ENCODE measurements around the gene MB. TPM values are rescaled to one million over a fixed set of nuclear protein-coding genes. Genes with fewer than 3 reads are reported as not detected.

Gene MB
- total RNA-seq, 3 donors from 2014 or later = 0.48 to 13.1 (median 10.0) TPM

DNA sequence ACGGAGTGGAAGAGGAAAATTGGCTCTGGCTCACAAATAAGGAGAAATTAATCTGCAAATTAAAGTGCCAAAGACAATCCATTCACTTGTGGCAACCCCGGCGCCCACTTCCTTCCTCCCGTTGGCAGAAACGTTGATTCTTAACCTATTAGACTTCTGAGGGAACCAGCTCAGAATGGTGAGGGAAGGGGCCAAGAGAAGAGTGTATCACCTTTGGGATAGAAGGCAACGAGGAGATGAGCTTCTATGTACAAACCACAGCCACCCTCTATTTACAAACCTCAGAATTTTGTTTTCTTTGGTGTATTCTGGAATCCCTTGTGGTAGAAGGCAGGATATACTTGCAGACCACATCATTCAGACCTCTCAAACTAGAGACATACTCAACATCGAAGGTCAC is 1.1 kb downstream of the MB start:
- H3K4me1 ChIP-seq = no peaks in the 10 kb centered on the region
- H3K36me3 ChIP-seq = no peaks in the 10 kb centered on the region
- intact Hi-C loops (cut with DNase I; ENCODE audit: low total_unique reads) = loop anchor here (10.0 kb wide), 1 partner anchor 499 kb away; no protein-coding TSS in a partner anchor
- DNase-seq (ENCODE audit: low spot score in 2 of 2) = no peak
- H3K4me3 ChIP-seq = no peak overlapping the region
- TF ChIP-seq CTCF (IDR thresholded peaks at IDR 0.05) (no peak), POLR2A (IDR thresholded peaks at IDR 0.05) (no peak), POLR2AphosphoS5 (IDR thresholded peaks at IDR 0.05) (no peak)
- no peaks in the 10 kb centered on the region for H3K9me3 ChIP-seq
- no peaks in the 10 kb centered on the region for H3K27me3 ChIP-seq
- H3K27ac ChIP-seq = no peak overlapping the region

- Histone ChIP-seq H3K4me1 (no peaks in the 10 kb centered on the region), H3K4me3 (no peak overlapping the region), H3K27ac (no peak overlapping the region), H3K9me3 (no peaks in the 10 kb centered on the region), H3K36me3 (no peaks in the 10 kb centered on the region), H3K27me3 (no peaks in the 10 kb centered on the region)
- TF ChIP-seq POLR2AphosphoS5 (IDR thresholded peaks at IDR 0.05) (no peak), CTCF (IDR thresholded peaks at IDR 0.05) (no peak), POLR2A (IDR thresholded peaks at IDR 0.05) (no peak)
- intact Hi-C loops (cut with DNase I; ENCODE audit: low total_unique reads) = loop anchor here (10.0 kb wide), 1 partner anchor 500 kb away; no protein-coding TSS in a partner anchor
- no peak for DNase-seq (ENCODE audit: low spot score in 2 of 2)
These were observed 2.0 kb downstream of the MB start for GRCh38 chr22:35615156-35615555.

GRCh38 chr22:35614404-35614803 is 2.7 kb downstream of the MB start:
- Histone ChIP-seq H3K4me3 (no peak overlapping the region), H3K27me3 (no peaks in the 10 kb centered on the region), H3K36me3 (no peaks in the 10 kb centered on the region), H3K9me3 (no peaks in the 10 kb centered on the region), H3K4me1 (no peaks in the 10 kb centered on the region), H3K27ac (no peak overlapping the region)
- intact Hi-C loops (cut with DNase I; ENCODE audit: low total_unique reads) = loop anchor here (10.0 kb wide), 1 partner anchor 500 kb away; no protein-coding TSS in a partner anchor
- DNase-seq (ENCODE audit: low spot score in 2 of 2) = no peak
- TF ChIP-seq POLR2AphosphoS5 (IDR thresholded peaks at IDR 0.05) (no peak), CTCF (IDR thresholded peaks at IDR 0.05) (no peak), POLR2A (IDR thresholded peaks at IDR 0.05) (no peak)

DNA sequence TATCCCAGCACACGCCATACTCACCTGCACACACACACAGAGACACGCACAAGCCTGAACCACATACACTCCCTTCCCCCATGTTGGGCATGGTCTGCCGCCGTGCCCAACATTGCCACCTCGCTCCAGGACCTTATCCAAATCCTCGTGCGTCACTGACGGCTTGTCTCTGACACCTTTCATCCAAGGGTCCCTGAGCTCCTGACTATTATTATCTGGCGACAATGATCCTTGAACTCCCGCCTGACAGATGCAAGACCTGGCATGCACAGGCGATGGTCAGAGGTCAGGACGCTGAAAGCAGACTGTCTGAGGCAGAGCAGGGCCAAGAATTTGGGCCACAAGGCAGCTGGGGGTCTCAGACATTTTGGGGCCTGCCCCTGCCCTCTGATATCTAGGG is 4.2 kb downstream of the MB start:
- intact Hi-C loops (cut with DNase I; ENCODE audit: low total_unique reads) = loop anchor here (10.0 kb wide), 1 partner anchor 502 kb away; no protein-coding TSS in a partner anchor
- Histone ChIP-seq H3K27ac (peak overlapping the region in 1 of 2 donors; percentile 48), H3K4me3 (no peak overlapping the region), H3K4me1 (no peaks in the 10 kb centered on the region), H3K36me3 (no peaks in the 10 kb centered on the region), H3K9me3 (no peaks in the 10 kb centered on the region), H3K27me3 (no peaks in the 10 kb centered on the region)
- TF ChIP-seq POLR2AphosphoS5 (IDR thresholded peaks at IDR 0.05) (no peak), POLR2A (IDR thresholded peaks at IDR 0.05) (no peak), CTCF (IDR thresholded peaks at IDR 0.05) (no peak)
- no peak for DNase-seq (ENCODE audit: low spot score in 2 of 2)

GRCh38 chr22:35611891-35612576 is 5.1 kb downstream of the MB start:
- Histone ChIP-seq H3K27me3 (no peaks in the 10 kb centered on the region), H3K4me1 (no peaks in the 10 kb centered on the region), H3K9me3 (no peaks in the 10 kb centered on the region), H3K27ac (peak overlapping the region; percentile 48 to 61), H3K4me3 (no peak overlapping the region), H3K36me3 (no peaks in the 10 kb centered on the region)
- peak in 1 of 2 donors; percentile 58 for DNase-seq (ENCODE audit: low spot score in 2 of 2)
- TF ChIP-seq CTCF (IDR thresholded peaks at IDR 0.05) = no peak
- TF ChIP-seq POLR2A (IDR thresholded peaks at IDR 0.05) = no peak
- TF ChIP-seq POLR2AphosphoS5 (IDR thresholded peaks at IDR 0.05) = no peak
- intact Hi-C loops (cut with DNase I; ENCODE audit: low total_unique reads) = loop anchor here (10.0 kb wide), 1 partner anchor 503 kb away; no protein-coding TSS in a partner anchor

Data from breast epithelium (tissue), 4 donors.